Measurements from ENCODE around the gene TSEN15.

Gene TSEN15

DNA sequence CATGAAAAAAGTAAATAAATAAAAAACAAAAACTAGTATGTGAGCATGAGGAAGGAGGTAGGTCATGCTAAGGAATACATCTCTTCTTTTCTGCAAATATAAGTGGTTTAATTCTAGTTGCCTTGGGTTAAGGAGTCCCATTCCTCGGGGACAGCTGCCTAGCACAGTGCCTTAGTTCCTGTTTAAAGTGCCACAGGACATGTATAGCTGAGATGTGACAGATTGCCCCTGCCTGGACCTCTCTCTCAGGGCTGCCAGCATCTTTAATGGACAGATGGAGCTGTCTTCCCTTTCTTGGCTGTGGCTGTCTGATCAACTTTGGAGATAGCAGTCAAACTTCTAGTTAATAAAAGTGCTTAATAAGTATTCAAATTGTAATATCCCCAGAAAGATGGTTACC lies 50.0 kb downstream of the TSEN15 start:
- no peaks in the 10 kb centered on the region for H3K27me3 ChIP-seq (ENCODE audit: control insufficient read depth, insufficient read depth, low read length)
- H3K27ac ChIP-seq (ENCODE audit: low read depth, low read length) = no peak overlapping the region
- H3K36me3 ChIP-seq (ENCODE audit: control insufficient read depth, insufficient read depth, low read length) = no peaks in the 10 kb centered on the region
- no peaks in the 10 kb centered on the region for H3K4me1 ChIP-seq (ENCODE audit: control insufficient read depth, insufficient read depth, low read length)
- no peaks in the 10 kb centered on the region for H3K9me3 ChIP-seq (ENCODE audit: control insufficient read depth, insufficient read depth, low read length)
- H3K4me3 ChIP-seq (ENCODE audit: low read depth, low read length) = no peak overlapping the region
- H3K9ac ChIP-seq (ENCODE audit: low read depth, low read length) = no peak overlapping the region

DNA sequence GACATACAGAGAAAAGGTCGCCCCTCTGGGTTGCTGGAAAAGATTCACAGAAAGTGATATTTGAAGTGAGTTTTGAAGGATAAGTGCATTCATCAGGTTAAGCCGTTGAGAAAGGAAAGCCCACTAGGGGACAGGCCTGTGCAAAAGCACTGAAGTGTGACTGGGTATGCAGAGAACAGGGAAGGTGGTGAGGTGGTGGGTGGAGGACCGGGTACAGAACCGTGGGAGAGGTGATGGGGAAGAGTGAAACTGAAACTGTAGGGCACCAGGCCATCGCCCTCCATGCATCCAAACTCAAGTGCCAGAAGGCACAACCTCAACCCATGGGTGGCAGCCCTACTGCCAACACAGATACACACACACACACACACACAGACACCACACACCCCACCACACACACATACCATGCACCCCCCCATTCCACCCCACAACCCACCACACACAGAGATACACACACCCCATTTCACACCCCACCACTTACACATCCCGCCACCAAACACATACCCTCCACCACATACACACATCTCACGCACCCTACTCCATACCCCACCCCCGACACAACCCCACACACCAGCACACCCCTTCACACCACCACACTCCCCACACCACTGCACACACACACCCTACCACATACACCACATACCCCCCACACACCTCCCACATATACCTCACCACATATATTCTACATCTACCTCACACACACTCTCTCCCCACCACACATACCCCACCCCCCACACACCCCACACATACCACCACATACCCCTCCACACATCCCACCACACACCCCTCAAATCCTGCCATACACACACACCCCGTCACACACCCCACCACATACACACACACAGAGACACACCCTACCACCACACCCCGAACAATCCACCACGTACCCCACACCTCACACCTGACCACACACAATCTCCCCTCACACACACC lies 59.0 kb downstream of the TSEN15 start:
- peaks cover 4% of the 10 kb centered on the region; the same call in 1 of the 2 replicates for H3K4me1 ChIP-seq (ENCODE audit: control insufficient read depth, insufficient read depth, low read length)
- no peaks in the 10 kb centered on the region for H3K27me3 ChIP-seq (ENCODE audit: control insufficient read depth, insufficient read depth, low read length)
- no peaks in the 10 kb centered on the region for H3K36me3 ChIP-seq (ENCODE audit: control insufficient read depth, insufficient read depth, low read length)
- no peak overlapping the region for H3K9ac ChIP-seq (ENCODE audit: low read depth, low read length)
- H3K9me3 ChIP-seq (ENCODE audit: control insufficient read depth, insufficient read depth, low read length) = no peaks in the 10 kb centered on the region
- no peak overlapping the region for H3K4me3 ChIP-seq (ENCODE audit: low read depth, low read length)
- no peak overlapping the region for H3K27ac ChIP-seq (ENCODE audit: low read depth, low read length)

DNA sequence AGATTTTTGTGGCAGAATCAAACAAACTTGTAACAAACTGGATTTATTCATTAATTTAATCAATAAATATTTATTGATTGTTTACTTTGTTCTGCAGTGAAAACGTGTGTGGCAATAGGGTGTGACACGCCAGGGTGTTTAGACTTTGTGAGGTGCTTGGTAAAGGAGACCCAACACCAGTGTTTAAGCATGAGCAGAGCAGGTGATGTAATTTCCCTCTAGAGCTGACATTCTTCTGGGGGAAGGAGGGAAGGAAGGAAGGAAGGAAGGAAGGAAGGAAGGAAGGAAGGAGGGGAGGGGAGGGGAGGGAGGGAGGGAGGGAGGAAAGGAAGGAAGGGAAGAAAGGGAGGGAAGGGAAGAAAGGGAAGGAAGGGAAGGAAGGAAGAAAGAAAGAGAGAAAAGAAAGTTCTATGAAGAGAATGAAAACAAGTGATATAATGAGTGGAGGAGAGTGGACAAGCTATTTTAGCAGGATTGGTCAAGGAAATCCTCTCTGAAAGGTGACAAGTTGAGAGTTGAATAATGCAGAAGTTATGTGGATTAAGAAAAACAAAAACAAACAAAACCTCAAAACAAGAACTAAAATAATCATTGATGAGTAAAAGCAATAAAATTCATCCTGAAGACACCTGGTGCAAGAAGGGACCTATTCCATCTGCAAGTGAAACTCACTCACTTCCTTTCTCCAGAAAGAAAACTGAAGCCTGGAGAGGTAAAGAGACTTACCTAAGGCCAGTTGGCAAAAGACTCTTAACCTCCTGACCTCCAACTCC lies 60.8 kb downstream of the TSEN15 start:
- Histone ChIP-seq H3K36me3 (ENCODE audit: control insufficient read depth, insufficient read depth, low read length) (no peaks in the 10 kb centered on the region), H3K27me3 (ENCODE audit: control insufficient read depth, insufficient read depth, low read length) (no peaks in the 10 kb centered on the region), H3K4me1 (ENCODE audit: control insufficient read depth, insufficient read depth, low read length) (peaks cover 4% of the 10 kb centered on the region; the same call in 1 of the 2 replicates), H3K4me3 (ENCODE audit: low read depth, low read length) (no peak overlapping the region), H3K9me3 (ENCODE audit: control insufficient read depth, insufficient read depth, low read length) (no peaks in the 10 kb centered on the region), H3K27ac (ENCODE audit: low read depth, low read length) (no peak overlapping the region), H3K9ac (ENCODE audit: low read depth, low read length) (no peak overlapping the region)

DNA sequence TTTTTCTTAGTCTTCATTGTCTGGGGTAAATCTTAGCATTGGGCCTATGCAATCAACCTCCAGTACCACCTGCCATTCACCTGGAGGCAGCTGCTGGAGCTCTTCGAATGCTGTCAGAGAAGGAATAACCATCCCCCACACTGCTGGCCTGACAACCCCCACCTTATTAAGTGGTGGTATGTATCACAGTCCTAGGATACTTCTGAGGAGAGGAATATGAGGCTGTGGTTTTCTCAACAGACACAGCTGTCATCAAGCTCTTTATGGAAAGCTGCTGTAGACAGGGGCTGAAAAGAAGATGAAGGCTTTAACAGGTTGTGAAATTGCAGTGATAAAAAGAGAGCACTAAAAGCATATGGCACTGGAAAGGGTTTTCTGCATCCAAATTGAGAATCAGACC lies 61.7 kb downstream of the TSEN15 start:
- Histone ChIP-seq H3K9me3 (ENCODE audit: control insufficient read depth, insufficient read depth, low read length) (no peaks in the 10 kb centered on the region), H3K27me3 (ENCODE audit: control insufficient read depth, insufficient read depth, low read length) (no peaks in the 10 kb centered on the region), H3K4me1 (ENCODE audit: control insufficient read depth, insufficient read depth, low read length) (no peaks in the 10 kb centered on the region)

DNA sequence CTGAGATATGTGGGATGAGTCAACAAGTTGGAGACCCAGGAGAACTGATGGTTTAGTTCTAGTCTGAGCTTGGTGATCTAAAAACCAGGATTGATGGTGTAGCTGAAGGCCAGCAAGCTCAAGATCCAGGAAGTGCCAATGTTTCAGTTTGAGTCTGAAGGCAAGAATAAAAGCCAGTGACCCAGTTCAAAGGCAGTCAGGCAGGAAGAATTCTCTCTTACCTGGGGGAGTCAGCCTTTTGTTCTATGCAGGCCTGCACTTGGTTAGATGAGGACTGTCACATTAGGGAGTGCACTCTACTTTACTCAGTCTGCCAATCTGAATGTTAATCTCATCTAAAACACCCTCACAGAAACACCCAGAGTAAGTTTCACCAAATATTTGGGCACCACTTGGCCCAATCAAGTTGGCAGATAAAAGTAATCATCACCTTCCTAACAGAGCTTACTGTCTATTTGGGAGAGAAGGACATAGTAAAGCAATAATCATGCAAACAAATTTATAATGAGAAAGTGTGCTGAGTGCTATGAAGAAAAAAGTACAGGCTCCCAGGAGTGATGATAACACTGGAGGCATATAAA lies 63.4 kb downstream of the TSEN15 start:
- no peaks in the 10 kb centered on the region for H3K36me3 ChIP-seq (ENCODE audit: control insufficient read depth, insufficient read depth, low read length)
- no peak overlapping the region for H3K27ac ChIP-seq (ENCODE audit: low read depth, low read length)
- H3K27me3 ChIP-seq (ENCODE audit: control insufficient read depth, insufficient read depth, low read length) = no peaks in the 10 kb centered on the region
- no peaks in the 10 kb centered on the region for H3K9me3 ChIP-seq (ENCODE audit: control insufficient read depth, insufficient read depth, low read length)
- H3K9ac ChIP-seq (ENCODE audit: low read depth, low read length) = no peak overlapping the region
- H3K4me1 ChIP-seq (ENCODE audit: control insufficient read depth, insufficient read depth, low read length) = no peaks in the 10 kb centered on the region
- H3K4me3 ChIP-seq (ENCODE audit: low read depth, low read length) = no peak overlapping the region

More for the DNA sequence above, 61.7 kb downstream of the TSEN15 start:
- Histone ChIP-seq H3K36me3 (ENCODE audit: control insufficient read depth, insufficient read depth, low read length) (no peaks in the 10 kb centered on the region), H3K27ac (ENCODE audit: low read depth, low read length) (no peak overlapping the region), H3K9ac (ENCODE audit: low read depth, low read length) (no peak overlapping the region), H3K4me3 (ENCODE audit: low read depth, low read length) (no peak overlapping the region)

DNA sequence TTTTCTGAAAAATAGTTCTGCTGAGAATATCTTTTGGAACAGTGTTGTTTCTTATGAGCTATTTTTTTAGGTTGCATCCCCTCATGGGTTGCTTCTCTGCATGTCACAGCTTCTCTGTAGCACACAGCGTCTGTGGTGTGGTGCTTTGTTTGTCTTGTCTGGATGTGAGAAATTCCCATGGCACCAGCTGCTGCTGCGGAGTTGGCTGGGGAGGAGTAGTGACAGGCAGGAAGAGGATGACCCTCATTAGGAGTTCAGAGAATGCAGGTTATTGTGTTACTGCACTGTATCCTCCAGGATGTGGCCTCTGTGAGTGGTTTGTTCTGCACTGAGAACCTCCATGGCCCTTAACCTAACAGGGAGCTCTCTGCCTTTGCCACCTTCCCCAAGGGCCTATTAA lies 64.8 kb downstream of the TSEN15 start:
- H3K27me3 ChIP-seq (ENCODE audit: control insufficient read depth, insufficient read depth, low read length) = no peaks in the 10 kb centered on the region
- H3K4me1 ChIP-seq (ENCODE audit: control insufficient read depth, insufficient read depth, low read length) = no peaks in the 10 kb centered on the region
- no peaks in the 10 kb centered on the region for H3K36me3 ChIP-seq (ENCODE audit: control insufficient read depth, insufficient read depth, low read length)
- no peak overlapping the region for H3K9ac ChIP-seq (ENCODE audit: low read depth, low read length)
- H3K4me3 ChIP-seq (ENCODE audit: low read depth, low read length) = no peak overlapping the region
- H3K27ac ChIP-seq (ENCODE audit: low read depth, low read length) = no peak overlapping the region
- no peaks in the 10 kb centered on the region for H3K9me3 ChIP-seq (ENCODE audit: control insufficient read depth, insufficient read depth, low read length)

DNA sequence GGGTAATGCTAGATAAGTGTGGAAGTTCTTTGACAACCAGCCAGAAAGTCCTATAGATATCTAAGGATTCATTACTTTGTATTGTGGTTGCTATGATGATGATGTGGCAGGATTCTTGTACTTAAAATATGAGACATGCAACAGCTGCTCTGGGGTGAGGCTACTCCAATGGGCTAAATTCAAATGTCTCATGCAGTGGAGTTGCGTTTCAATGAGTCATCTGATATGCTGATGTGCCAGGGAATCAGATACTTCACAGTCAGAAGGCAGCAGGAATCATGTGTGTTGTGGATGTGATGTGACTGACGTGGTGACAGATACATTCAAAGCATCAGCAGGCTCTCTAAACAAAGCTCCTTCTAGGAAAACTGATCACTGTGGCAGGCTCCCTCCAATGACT lies 66.5 kb downstream of the TSEN15 start:
- Histone ChIP-seq H3K36me3 (ENCODE audit: control insufficient read depth, insufficient read depth, low read length) (no peaks in the 10 kb centered on the region), H3K9me3 (ENCODE audit: control insufficient read depth, insufficient read depth, low read length) (no peaks in the 10 kb centered on the region)

More for the DNA sequence above, 66.5 kb downstream of the TSEN15 start:
- H3K27ac ChIP-seq (ENCODE audit: low read depth, low read length) = no peak overlapping the region
- no peaks in the 10 kb centered on the region for H3K27me3 ChIP-seq (ENCODE audit: control insufficient read depth, insufficient read depth, low read length)
- H3K4me3 ChIP-seq (ENCODE audit: low read depth, low read length) = no peak overlapping the region
- no peaks in the 10 kb centered on the region for H3K4me1 ChIP-seq (ENCODE audit: control insufficient read depth, insufficient read depth, low read length)
- no peak overlapping the region for H3K9ac ChIP-seq (ENCODE audit: low read depth, low read length)

Data from HUES48 (cell line).